GM12878 (cell line): ENCODE measurements around the gene TPPP. TPM values are rescaled to one million over a fixed set of nuclear protein-coding genes. Genes with fewer than 3 reads are reported as not detected.

Source experiments
- ATAC-seq: fragments of 200-7000 bp; cut with Tn5 transposase; 3 replicates; pipeline ENCODE4 v1.9.1; 2020; ENCODE audit warnings: mild to moderate bottlenecking, moderate library complexity
- BruUV-seq: library from RNA; stranded (reverse); fragments of 400-500 nt; replicated peaks from 2 replicates; lab custom pipeline; 2021; lab: Mats Ljungman, UMichigan
- CTCF ChIA-PET: fragments of 300-600 bp; sonication (Branson Sonifier 250); formaldehyde crosslinking; extraction: SDS; loops from one replicate; lab custom pipeline; 2021; ENCODE audit warnings: inconsistent platforms; lab: Yijun Ruan, JAX
- POLR2A ChIA-PET: fragments of 350-600 bp; formaldehyde crosslinking; extraction: SDS; loops from one replicate; lab custom pipeline; 2021; ENCODE audit warnings: inconsistent platforms; lab: Charles Lee
- RAD21 ChIA-PET: fragments of 300-600 bp; sonication (Branson Sonifier 250); formaldehyde crosslinking; loops from one replicate; lab custom pipeline; 2023; ENCODE audit warnings: antibody characterized with exemption; ENCODE audit not compliant: unreplicated experiment; lab: Charles Lee
- SMC1A ChIA-PET: fragments of 300-600 bp; sonication (Branson Sonifier 250); formaldehyde crosslinking; loops from one replicate; lab custom pipeline; 2023; ENCODE audit not compliant: unreplicated experiment, uncharacterized antibody; lab: Charles Lee
- DNase-seq: peaks from one replicate; pipeline ENCODE4 v3.0.0-alpha.2; 2011; ENCODE audit warnings: low read depth, low spot score
- FAIRE-seq: peaks from 3 replicates; lab custom pipeline; 2011; peaks lifted over from hg19 to GRCh38; lab: Jason Lieb, UNC
- H2AFZ ChIP-seq: 2 replicates; pipeline ENCODE4 v1.6.0; 2011; ENCODE audit warnings: low read depth, low read length, control low read depth; ENCODE audit not compliant: control insufficient read depth
- H3K27ac ChIP-seq: 2 replicates; pipeline ENCODE4 v1.5.1; 2011; ENCODE audit warnings: control low read depth; ENCODE audit not compliant: control insufficient read depth, insufficient read depth
- H3K27me3 ChIP-seq, 2 experiments: replicated peaks in 1 of 2; 2 replicates each; pipeline versions ENCODE4 v1.6.0 to v1.6.1; 2011; ENCODE audit warnings: low read length in 1 of 2; ENCODE audit not compliant: control insufficient read depth in 2 of 2, insufficient read depth in 2 of 2
- H3K36me3 ChIP-seq, 2 experiments: 2 replicates each; pipeline ENCODE4 v1.5.1; 2011; ENCODE audit warnings: low read length in 1 of 2; ENCODE audit not compliant: control insufficient read depth in 2 of 2, insufficient read depth in 2 of 2
- H3K4me1 ChIP-seq: 2 replicates; pipeline ENCODE4 v1.6.1; 2011; ENCODE audit warnings: mild to moderate bottlenecking, low read length, moderate library complexity, mixed read lengths; ENCODE audit not compliant: control insufficient read depth, insufficient read depth
- H3K4me2 ChIP-seq: 2 replicates; pipeline ENCODE4 v1.6.0; 2011; ENCODE audit warnings: control low read depth; ENCODE audit not compliant: control insufficient read depth, insufficient read depth
- H3K4me3 ChIP-seq: fragments of 200-600 bp; sonication (generic); 2 replicates; pipeline ENCODE4 v1.5.1; 2016
- H3K79me2 ChIP-seq: 2 replicates; pipeline ENCODE4 v1.6.0; 2011; ENCODE audit warnings: low read length; ENCODE audit not compliant: control insufficient read depth, insufficient read depth
- H3K9ac ChIP-seq: 2 replicates; pipeline ENCODE4 v1.8.0; 2011; ENCODE audit warnings: low read length, control low read depth, mixed read lengths; ENCODE audit not compliant: control insufficient read depth, insufficient read depth
- H3K9me3 ChIP-seq: replicated peaks from 3 replicates; pipeline ENCODE4 v1.5.1; 2011; ENCODE audit warnings: mild to moderate bottlenecking, low read length; ENCODE audit not compliant: control insufficient read depth, insufficient read depth
- H4K20me1 ChIP-seq: 2 replicates; pipeline ENCODE4 v1.6.0; 2011; ENCODE audit not compliant: control insufficient read depth, insufficient read depth
- ASH2L ChIP-seq: fragments of 300-600, 200-600 bp; sonication (generic); IDR thresholded peaks from 2 replicates; pipeline ENCODE4 v1.6.1; 2017; ENCODE audit warnings: low read depth, mild to moderate bottlenecking, borderline replicate concordance
- CHD2 ChIP-seq: IDR thresholded peaks from 2 replicates; pipeline ENCODE4 v1.6.1; 2011; ENCODE audit warnings: low read depth, low read length, improper control_type of control experiment, borderline replicate concordance
- CREB1 ChIP-seq: IDR thresholded peaks from 2 replicates; pipeline ENCODE4 v1.6.1; 2012; ENCODE audit warnings: low read depth, mild to moderate bottlenecking, inconsistent platforms
- E2F8 ChIP-seq: fragments of 450-650 bp; IDR thresholded peaks from 2 replicates; pipeline ENCODE4 v1.6.1; 2018; ENCODE audit warnings: mild to moderate bottlenecking, low read depth, moderate library complexity; ENCODE audit not compliant: partially characterized antibody
- ETV6 ChIP-seq, 2 experiments: fragments of 450-650 bp in 1 of 2; IDR thresholded peaks in 1 of 2; conservative IDR thresholded peaks in 1 of 2; 2 replicates each; pipeline ENCODE4 v1.6.1; 2014; ENCODE audit warnings: antibody characterized with exemption in 1 of 2, borderline replicate concordance in 1 of 2, low read depth in 1 of 2, mild to moderate bottlenecking in 1 of 2, moderate library complexity in 1 of 2
- HCFC1 ChIP-seq: fragments of 150-350 bp; IDR thresholded peaks from 2 replicates; pipeline ENCODE4 v1.6.1; 2014; ENCODE audit warnings: low read length
- HDAC6 ChIP-seq: fragments of 200-600 bp; sonication (generic); IDR thresholded peaks from one replicate; pipeline ENCODE4 v1.8.0; 2017; ENCODE audit warnings: antibody characterized with exemption; ENCODE audit not compliant: unreplicated experiment
- NR2F1 ChIP-seq: fragments of 450-650 bp; conservative IDR thresholded peaks from 2 replicates; pipeline ENCODE4 v1.6.1; 2017; ENCODE audit warnings: mild to moderate bottlenecking
- SIX5 ChIP-seq: IDR thresholded peaks from 2 replicates; pipeline ENCODE4 v1.6.1; 2011; ENCODE audit warnings: mild to moderate bottlenecking, low read depth, low read length, moderate library complexity; ENCODE audit not compliant: severe bottlenecking
- SRF ChIP-seq, 2 experiments: IDR thresholded peaks; 2 replicates each; pipeline ENCODE4 v1.6.1; 2011; ENCODE audit warnings: low read depth in 2 of 2, low read length in 2 of 2, mild to moderate bottlenecking in 1 of 2, moderate library complexity in 1 of 2
- ZBTB40 ChIP-seq: fragments of 450-650 bp; IDR thresholded peaks from 2 replicates; pipeline ENCODE4 v1.6.1; 2016; ENCODE audit warnings: mild to moderate bottlenecking, moderate library complexity, borderline replicate concordance
- ZNF622 ChIP-seq: fragments of 450-650 bp; IDR thresholded peaks from 2 replicates; pipeline ENCODE4 v1.6.1; 2017; ENCODE audit warnings: mild to moderate bottlenecking, inconsistent platforms
- WGBS: methylation state at CpG from one replicate; pipeline ENCODE4 v1.1.6; 2016; ENCODE audit warnings: low lambda C conversion rate; ENCODE audit not compliant: insufficient replicate concordance, insufficient coverage; ENCODE audit errors: missing lambda C conversion rate; 5-methylcytosine and 5-hydroxymethylcytosine counted together
- in situ Hi-C: fragments of 300-500 bp; cut with MboI; formaldehyde crosslinking; loops from 9 replicates; pipeline ENCODE4 v1.14.3; 2018; ENCODE audit warnings: mixed read lengths
- intact Hi-C: fragments of 100-400 bp; cut with micrococcal nuclease; formaldehyde crosslinking; loops from one replicate; pipeline ENCODE4 v1.14.2; 2022; ENCODE audit not compliant: unreplicated experiment
- polyA plus RNA-seq, 11 experiments: library from polyadenylated mRNA; depleted of rRNA in 4 of 11; unstranded in 6 of 11; stranded (reverse) in 5 of 11; fragments of >200 nt; fragmentation: Nextera tagmentation in 4 of 11; fragmentation: Illumina TruSeq in 1 of 11; extraction: Ambion mirVana in 4 of 11; extraction: Trizol in 1 of 11; gene quantifications; 1 replicate in 1 of 11; 2 replicates in 10 of 11; pipeline versions ENCODE4 v1.2.1 to v1.2.3, GENCODE V29; 2011 to 2016; ENCODE audit warnings: inconsistent platforms in 2 of 11, missing spikeins in 2 of 11, low read depth in 1 of 11
- total RNA-seq, 4 experiments: library from RNA; depleted of rRNA in 3 of 4; stranded (reverse); fragments of >200 nt in 3 of 4; fragmentation: Illumina TruSeq in 1 of 4; extraction: Trizol in 1 of 4; gene quantifications; 2 replicates each; pipeline versions ENCODE4 v1.2.1 to v1.2.3, GENCODE V29; 2013 to 2021

TPPP gene
- total and polyA plus RNA-seq, 10 of the 15 experiments (the other 5 are each of a cell fraction or from before 2014, with no cell fraction given): under 0.01 to 0.24 (median 0.04) TPM; not detected in 4

- ATAC-seq: no peak
- Histone ChIP-seq H3K9ac (no peak overlapping the region), H3K27me3 (no peaks in the 10 kb centered on the region), H4K20me1 (no peaks in the 10 kb centered on the region), H3K27ac (no peak overlapping the region), H3K4me2 (no peak overlapping the region), H3K79me2 (no peaks in the 10 kb centered on the region), H3K4me3 (no peak overlapping the region), H3K36me3 (no peaks in the 10 kb centered on the region), H3K4me1 (no peaks in the 10 kb centered on the region), H3K9me3 (no peaks in the 10 kb centered on the region), H2AFZ (no peak overlapping the region)
- ChIA-PET SMC1A (no interaction called here), RAD21 (no interaction called here), POLR2A (no interaction called here), CTCF (no interaction called here)
- FAIRE-seq: no peak
- 41% methylated on average over 24 of the region's 24 CpGs for WGBS
- TF ChIP-seq NR2F1 (no peak), ETV6 (conservative IDR thresholded peaks at IDR 0.05 in 1 of 2, IDR thresholded peaks at IDR 0.05 in 1 of 2; ENCODE audit: borderline replicate concordance in 1 of 2, low read depth in 1 of 2) (no peak), HCFC1 (no peak), E2F8 (no peak), ASH2L (no peak), SRF (IDR thresholded peaks at IDR 0.05; ENCODE audit: low read depth in 2 of 2, low read length in 2 of 2) (no peak), ZBTB40 (no peak), ZNF622 (no peak), SIX5 (no peak), HDAC6 (no peak), CREB1 (no peak), CHD2 (no peak)
- intact Hi-C loops: no loop called here
- no peak for DNase-seq
- BruUV-seq: no TSS peak
- in situ Hi-C loops: no loop called here
These were observed 7.6 kb downstream of the TPPP start for GRCh38 chr5:685262-686171.
